GM18502 (cell line): Measurements from ENCODE around the gene HEBP2.
A peak's percentile ranks its signal among the peaks of the same experiment; 100 is the strongest.
"Not testable (repeated sequence)": the region's sequence is repeated elsewhere in the genome, so short reads cannot be mapped to it uniquely, and the experiment has no call there.

Experiments
- ATAC-seq: cut with Tn5 transposase; IDR thresholded peaks from one replicate; pipeline ENCODE4 v1.9.1; 2021; ENCODE audit warnings: mild to moderate bottlenecking; ENCODE audit not compliant: unreplicated experiment, poor library complexity

The HEBP2 gene

GRCh38 chr6:138403801-138404665, at the start of gene HEBP2:
Gene HEBP2, plus strand, starts transcription at chr6:138404223. Its CDS starts 273 bp downstream, at chr6:138404496.
- ATAC-seq = peak; percentile 93

- no peak for ATAC-seq
These were observed 46.1 kb upstream of the HEBP2 start for GRCh38 chr6:138357928-138358327.

GRCh38 chr6:138368684-138369083, 35.3 kb upstream of the HEBP2 start:
- not testable (repeated sequence) for ATAC-seq

GRCh38 chr6:138370631-138371451, 33.2 kb upstream of the HEBP2 start:
- no peak for ATAC-seq

- no peak for ATAC-seq
These were observed 32.6 kb upstream of the HEBP2 start for GRCh38 chr6:138371452-138371711.

- ATAC-seq = no peak
These were observed 32.3 kb upstream of the HEBP2 start for GRCh38 chr6:138371720-138372119.

- no peak for ATAC-seq
These were observed 31.1 kb upstream of the HEBP2 start for GRCh38 chr6:138372711-138373463.

- ATAC-seq = no peak
These were observed 29.8 kb upstream of the HEBP2 start for GRCh38 chr6:138374230-138374629.

GRCh38 chr6:138374815-138375214, 29.2 kb upstream of the HEBP2 start:
- no peak for ATAC-seq

GRCh38 chr6:138377042-138377441, 27.0 kb upstream of the HEBP2 start:
- ATAC-seq = no peak

GRCh38 chr6:138377844-138378243, 26.2 kb upstream of the HEBP2 start, which contains the start of gene SMIM28:
Gene SMIM28, plus strand, starts transcription at chr6:138377905. Its CDS starts 168 bp downstream, at chr6:138378073.
- no peak for ATAC-seq

GRCh38 chr6:138378463-138378862, 25.6 kb upstream of the HEBP2 start:
- ATAC-seq = no peak

GRCh38 chr6:138382498-138383265, 21.3 kb upstream of the HEBP2 start:
- ATAC-seq = no peak

GRCh38 chr6:138383776-138384175, 20.2 kb upstream of the HEBP2 start:
- no peak for ATAC-seq

- no peak for ATAC-seq
These were observed 17.1 kb upstream of the HEBP2 start for GRCh38 chr6:138386897-138387296.

GRCh38 chr6:138387577-138388368, 16.2 kb upstream of the HEBP2 start:
- no peak for ATAC-seq

GRCh38 chr6:138389551-138389950, 14.5 kb upstream of the HEBP2 start:
- ATAC-seq = no peak

GRCh38 chr6:138393871-138394783, 9.9 kb upstream of the HEBP2 start:
- ATAC-seq = no peak
